Effector CD4-positive, alpha-beta T cell (primary cell): ENCODE results near the gene FOLR2.

Experiments used
- DNase-seq: peaks from one replicate; pipeline ENCODE4 v3.0.0-alpha.2; 2020

Gene FOLR2

DNA sequence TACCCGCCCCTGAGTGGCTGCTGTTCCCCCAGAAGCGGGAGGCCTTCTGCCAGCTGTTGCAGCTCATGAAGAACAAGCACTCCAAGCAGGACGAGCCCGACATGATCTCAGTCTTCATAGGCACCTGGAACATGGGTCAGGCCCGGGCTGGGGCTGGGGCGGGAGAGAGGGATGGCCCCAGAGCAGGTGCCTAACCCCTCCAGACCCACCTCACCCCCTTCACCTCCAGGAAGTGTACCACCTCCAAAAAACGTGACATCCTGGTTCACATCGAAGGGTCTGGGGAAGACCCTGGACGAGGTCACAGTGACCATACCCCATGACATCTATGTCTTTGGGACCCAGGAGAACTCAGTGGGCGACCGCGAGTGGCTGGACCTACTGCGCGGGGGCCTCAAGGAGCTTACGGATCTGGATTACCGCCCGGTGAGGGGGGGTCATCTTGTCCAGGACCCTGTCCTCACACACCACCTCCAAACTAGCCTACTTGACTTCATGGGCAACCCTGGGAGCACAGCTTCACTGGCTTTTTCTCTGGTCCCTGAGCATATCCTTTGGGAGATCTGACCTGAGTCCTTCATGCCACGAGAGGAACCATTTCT is 14.3 kb downstream of the FOLR2 start:
- DNase-seq = no peak

DNA sequence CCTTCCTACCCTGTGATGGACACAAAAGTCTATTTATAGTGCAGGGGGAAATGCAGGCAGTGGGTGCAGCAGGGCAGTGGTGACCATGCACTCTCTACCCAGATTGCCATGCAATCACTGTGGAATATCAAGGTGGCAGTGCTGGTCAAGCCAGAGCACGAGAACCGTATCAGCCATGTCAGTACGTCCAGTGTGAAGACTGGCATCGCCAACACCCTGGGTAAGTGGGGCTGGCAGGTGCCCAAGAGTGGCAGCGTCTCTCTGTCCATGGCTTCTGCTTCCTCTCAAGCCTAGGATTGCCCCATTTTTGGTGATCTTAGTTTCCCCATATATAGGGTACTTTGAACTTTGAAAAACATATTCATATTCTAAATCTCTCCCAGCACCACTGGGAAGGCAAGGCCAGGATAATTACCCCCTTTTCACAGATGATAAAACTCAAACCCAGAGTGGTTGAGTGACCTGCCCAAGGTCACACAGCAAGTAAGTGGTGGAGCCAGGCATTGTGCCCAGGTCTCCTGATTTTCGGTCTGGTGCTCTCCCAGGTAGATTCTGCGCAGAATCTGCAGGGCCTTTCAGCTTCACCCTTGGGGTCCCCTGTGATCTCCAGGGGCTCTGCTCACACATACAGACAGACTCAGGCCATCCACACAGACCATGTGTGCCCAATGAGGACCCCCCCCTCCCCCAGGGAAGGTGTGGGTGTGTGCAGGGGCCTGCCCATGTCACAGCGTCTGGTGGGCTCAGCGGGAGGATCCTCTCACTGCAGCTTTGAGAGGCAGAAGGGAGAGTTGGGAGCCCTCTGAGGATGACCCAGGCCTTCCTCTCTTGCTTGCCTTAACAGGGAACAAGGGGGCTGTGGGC is 15.0 kb downstream of the FOLR2 start:
- DNase-seq = no peak

DNA sequence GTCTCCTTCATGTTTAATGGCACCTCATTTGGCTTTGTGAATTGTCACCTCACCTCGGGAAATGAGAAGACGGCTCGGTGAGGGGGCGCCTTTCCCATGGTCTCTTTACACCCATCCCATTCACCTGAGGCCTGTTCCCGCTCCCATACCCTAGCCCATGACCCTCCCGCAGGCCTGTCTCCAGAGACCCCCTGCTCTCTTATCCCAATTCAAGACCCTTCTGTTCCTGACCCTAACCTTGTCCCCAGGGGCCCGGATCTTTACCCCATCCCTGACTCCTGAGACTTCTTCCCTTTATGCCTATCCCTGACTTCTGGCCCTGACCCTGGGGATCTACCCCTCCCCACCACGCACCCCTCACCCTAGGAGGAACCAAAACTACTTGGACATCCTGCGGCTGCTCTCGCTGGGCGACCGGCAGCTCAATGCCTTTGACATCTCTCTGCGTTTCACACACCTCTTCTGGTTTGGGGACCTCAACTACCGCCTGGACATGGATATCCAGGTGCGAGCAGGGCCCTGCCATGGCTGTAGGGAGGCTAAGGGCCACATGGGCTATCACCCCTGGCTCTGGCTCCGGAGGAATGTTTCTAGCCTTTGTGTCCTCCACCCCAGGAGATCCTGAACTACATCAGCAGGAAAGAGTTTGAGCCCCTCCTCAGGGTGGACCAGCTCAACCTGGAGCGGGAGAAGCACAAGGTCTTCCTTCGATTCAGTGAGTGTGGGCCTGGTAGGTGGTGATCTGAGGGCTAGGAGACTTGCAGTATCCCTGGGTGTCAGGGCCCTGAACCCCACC is 15.9 kb downstream of the FOLR2 start:
- DNase-seq = no peak

DNA sequence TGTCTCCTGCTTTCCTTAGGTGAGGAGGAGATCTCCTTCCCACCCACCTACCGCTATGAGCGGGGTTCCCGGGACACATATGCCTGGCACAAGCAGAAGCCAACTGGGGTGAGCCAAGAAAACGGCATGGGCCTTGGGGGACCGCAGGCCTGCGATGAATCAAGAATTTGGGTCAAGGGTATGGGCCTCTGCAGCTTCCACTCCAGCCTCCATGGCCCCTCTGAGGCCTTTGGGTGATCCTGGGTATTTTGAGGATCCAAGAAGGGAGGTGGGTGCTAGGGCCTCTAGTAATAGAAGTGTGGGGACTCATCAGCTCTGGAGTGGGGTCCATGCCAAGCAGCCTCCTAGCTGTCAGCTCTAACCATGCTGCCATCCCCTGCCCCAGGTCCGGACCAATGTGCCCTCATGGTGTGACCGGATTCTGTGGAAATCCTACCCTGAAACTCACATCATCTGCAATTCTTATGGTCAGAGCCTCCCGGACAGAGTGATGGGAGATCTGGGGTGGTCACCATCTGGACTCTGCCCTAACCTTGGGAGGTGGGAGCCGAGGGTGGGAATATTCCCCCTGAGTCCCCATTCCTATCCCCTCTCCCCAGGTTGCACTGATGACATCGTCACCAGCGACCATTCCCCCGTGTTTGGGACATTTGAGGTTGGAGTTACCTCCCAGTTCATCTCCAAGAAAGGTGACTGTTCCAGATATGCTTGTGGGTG is 16.6 kb downstream of the FOLR2 start:
- DNase-seq = no peak

DNA sequence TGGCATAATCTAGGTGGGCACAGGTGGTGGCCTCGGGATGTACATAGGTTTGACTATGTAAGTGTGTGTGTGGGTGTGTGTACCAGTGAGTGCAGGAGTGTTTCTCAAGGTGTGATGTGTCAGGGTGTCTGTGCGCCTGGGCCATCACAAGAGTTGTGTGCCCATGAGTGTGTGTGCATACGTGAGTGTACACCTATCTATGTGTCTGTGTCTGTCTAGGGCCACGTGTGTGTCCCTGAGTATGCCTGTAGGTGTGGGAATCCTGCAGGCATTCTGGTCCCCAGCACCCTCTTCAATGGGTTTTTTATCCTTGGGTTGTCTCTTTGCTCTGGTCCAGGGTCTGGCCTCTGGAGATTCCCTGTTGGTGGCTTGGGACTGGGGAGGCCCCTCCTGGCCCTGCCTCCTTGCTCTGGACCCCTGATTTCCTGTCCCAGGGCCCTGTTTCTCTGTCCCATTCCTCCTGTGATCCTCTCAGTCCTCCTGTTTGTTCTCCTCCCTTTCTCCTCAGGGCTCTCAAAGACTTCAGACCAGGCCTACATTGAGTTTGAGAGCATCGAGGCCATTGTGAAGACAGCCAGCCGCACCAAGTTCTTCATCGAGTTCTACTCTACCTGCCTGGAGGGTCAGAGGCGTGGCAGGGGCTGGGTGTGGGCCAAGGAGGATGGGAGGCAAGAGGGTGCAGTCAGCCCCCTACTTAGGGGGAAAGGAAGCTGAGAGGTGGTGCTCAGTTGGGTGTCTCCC is 17.3 kb downstream of the FOLR2 start:
- no peak for DNase-seq

DNA sequence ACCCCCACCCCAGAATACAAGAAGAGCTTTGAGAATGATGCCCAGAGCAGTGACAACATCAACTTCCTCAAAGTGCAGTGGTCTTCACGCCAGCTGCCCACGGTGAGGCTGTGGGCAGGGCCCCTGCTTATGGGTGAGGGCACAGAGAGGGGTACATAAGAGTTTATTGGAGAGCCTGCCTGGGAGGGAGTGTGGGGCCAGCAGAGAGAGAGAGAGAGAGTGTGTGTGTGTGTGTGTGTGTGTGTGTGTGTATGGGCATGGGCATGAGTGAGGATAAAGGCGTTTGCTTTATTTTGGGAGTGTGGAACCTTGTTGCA is 17.9 kb downstream of the FOLR2 start:
- DNase-seq = no peak

DNA sequence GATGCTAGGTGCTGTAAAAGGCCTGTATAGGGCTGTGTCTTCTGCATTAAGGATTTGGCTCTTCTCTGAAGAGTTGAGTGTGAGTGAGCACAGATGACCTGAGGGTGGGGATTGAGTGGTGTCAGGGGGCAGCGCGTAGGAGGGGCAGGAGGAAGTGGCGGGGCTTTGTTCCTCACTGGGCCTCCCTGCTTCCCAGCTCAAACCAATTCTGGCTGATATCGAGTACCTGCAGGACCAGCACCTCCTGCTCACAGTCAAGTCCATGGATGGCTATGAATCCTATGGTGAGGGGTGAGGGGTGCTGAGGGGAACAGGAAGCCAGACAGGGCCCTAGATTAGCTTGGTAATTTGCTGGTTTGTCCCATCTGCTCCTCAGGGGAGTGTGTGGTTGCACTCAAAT is 18.3 kb downstream of the FOLR2 start:
- no peak for DNase-seq

DNA sequence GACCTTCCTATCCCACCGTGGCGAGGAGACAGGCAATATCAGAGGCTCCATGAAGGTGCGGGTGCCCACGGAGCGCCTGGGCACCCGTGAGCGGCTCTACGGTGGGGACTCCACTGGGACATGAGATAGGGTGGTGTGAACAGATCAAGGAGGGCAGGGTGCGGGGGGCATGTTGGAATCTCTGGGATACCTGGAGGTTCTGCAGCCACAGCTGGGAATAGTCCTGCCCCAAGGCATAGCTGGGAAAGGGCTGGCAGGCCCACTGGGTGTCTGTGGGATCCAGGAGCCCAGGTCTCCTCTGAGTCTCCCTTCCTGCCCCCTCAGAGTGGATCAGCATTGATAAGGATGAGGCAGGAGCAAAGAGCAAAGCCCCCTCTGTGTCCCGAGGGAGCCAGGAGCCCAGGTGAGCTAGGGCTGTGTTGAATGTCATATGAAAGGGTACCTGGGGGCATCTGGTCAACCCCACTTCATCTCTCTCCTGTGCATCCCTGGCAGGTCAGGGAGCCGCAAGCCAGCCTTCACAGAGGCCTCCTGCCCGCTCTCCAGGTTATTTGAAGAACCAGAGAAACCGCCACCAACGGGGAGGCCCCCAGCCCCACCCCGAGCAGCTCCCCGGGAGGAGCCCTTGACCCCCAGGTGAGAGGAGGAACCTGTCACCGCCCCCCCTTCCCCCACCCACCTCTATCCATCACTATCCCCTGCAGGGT is 18.9 kb downstream of the FOLR2 start:
- no peak for DNase-seq

DNA sequence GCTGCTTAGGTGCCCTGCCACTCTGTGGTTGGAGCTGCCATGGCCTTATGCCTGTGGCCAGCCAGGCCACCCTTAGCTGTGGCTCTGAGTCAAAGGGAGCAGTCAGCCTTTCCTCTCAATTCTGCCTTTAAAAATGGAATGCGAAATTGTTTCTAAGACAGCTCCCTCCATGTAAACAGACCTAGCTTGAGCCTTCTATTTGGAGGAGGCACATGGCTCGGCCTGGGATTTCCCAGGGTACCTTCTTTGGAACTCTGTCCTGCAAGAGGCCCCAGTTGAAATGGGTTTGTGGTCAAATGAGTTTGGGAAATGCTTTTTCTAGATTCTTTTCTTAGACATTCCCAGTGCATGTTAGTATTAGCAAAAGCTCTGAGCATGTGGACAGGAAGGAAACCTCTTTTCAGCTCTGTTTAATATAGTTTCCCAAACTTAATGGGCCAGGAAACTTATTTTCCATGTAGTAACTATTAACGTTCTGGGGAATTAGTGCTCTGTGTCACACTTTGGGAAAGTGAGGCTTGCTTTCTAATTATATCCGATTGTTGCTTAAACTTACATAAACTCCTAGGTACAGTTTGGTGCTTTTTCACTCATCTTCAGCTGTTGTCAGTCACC is 19.6 kb downstream of the FOLR2 start:
- DNase-seq = no peak

DNA sequence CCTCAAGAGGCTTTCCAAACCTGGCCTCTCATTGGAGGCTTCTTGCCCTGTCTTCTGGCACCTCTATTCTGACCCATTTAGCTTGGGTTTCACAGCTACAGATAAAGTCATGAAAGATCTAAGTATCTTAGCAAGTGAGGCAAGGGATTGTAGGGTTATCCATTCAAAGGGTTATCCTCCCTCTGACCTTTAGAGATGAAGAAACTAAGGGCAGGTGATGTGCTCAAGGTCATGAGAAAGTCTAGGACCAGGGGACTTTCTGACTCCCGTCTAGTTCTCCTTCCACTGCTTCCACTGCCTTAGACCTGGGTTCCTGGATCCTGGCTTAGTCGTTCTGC is 20.1 kb downstream of the FOLR2 start:
- no peak for DNase-seq

DNA sequence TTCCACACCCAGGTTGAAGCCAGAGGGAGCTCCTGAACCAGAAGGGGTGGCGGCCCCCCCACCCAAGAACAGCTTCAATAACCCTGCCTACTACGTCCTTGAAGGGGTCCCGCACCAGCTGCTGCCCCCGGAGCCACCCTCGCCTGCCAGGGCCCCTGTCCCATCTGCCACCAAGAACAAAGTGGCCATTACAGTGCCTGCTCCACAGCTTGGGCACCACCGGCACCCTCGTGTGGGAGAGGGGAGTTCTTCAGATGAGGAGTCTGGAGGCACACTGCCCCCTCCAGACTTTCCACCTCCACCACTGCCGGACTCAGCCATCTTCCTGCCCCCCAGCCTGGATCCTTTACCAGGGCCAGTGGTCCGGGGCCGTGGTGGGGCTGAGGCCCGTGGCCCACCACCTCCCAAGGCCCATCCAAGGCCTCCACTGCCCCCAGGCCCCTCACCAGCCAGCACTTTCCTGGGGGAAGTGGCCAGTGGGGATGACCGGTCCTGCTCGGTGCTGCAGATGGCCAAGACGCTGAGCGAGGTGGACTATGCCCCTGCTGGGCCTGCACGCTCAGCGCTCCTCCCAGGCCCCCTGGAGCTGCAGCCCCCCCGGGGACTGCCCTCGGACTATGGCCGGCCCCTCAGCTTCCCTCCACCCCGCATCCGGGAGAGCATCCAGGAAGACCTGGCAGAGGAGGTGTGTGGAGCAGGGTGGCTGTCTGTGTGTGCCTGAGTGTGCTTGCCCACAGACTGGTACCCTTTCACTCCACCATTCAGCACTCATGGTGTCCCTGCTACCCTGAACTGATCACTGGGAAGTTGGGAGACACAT is 20.7 kb downstream of the FOLR2 start:
- DNase-seq = no peak

DNA sequence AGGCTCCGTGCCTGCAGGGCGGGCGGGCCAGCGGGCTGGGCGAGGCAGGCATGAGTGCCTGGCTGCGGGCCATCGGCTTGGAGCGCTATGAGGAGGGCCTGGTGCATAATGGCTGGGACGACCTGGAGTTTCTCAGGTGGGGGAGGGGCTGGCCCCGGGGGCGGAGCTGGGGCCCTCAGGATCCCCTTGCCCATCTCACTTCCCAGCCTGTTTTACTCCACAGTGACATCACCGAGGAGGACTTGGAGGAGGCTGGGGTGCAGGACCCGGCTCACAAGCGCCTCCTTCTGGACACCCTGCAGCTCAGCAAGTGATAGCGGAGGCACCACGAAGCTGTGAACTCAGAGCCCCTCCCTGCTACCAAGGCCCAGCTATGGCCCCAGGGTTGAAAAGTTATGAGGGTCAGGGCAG is 21.5 kb downstream of the FOLR2 start:
- peak; percentile 23 for DNase-seq

DNA sequence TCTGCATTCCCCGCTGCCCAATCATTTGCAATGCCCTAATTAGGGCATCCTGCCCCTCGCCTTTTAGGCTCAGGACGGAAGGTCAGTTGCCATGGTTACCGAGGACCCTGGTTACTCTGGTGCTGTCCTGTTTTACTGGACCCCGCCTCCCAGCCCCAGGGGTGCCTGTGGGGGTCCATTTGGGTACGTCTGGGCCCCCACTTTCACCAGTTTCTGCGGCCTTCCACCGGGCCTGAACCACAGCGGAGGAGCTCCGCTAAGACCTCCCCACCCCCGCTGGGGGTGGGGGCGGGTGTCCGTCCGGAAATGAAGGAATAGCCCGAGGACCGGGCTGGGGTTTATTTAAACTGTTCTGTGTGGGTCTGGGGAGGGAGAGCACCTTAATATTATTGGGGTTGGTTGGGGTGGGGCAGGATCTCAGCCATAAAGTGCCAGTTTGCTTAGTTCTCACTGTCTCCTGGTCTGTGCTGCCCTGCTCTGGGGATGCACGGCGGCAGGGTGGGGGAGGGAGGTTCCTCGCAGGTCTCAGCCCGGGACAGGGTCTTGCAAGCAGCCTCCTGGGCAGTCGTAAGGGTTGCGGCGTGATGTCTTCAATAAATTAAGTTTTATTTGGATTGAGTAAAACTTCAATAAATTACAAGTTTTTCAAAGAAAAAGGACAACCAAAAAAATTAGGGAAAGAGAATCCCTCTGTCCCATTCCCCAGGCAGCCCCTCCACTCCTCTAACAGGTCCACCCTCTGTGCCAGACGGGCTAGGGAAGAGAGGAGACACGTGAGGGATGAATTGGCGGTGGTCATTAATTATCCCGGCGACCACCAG is 22.1 kb downstream of the FOLR2 start:
- DNase-seq = no peak

DNA sequence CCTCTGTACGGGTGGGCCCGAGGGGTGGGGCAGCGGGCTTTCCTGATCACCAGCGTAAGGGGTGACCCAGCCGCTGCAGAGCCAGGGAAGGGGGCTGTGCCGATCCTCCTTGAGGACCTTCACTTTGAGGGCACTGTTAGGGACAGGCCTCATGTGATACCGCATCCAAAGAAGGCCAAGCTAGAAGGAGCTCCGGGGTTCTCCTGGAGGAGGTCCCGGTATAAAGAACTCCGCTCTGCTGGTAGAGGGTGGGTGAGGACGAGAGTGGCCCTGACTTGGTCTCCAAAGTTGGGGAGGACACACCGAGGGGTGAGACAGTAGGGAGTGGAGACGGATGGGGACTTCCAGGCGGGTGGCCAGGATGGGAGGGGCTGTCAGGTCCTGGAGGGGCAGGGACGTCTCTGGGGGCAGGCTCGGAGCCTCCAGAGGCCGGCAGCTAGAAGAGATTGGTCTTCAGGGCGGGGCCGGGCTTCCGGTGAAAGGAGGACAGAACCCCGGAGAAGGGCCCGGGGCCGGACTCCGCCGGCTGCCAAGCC is 22.8 kb downstream of the FOLR2 start:
- no peak for DNase-seq

DNA sequence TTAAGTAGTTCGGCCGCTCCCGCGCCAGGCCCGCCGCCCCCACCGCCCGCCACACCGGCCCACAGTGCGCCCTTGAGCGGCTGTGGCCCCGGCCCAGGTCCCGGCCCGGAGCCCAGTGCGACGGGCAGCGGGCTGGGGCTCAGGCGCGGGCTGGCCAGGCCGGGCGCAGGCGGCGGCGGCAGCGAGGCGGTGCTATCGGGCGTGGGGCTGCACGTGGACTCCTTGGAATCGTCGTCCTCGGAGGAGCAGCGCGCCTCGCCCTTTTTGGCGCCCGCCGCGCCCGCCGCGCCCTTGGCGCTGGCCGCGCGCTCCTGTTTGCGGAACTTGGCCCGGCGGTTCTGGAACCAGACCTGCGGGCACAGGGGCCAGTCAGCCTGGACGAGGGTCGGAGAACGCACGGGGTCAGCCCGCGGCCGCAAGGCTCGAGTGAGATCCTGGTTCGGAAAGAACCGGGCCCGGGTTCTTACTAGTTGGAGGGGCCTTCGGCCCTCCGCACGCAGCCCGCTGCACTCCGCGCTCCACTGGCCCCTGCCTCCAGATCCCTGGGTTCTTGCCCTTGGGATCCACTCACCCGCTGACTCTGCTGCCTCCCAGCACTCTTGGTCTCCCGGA is 23.4 kb downstream of the FOLR2 start:
- DNase-seq = no peak

DNA sequence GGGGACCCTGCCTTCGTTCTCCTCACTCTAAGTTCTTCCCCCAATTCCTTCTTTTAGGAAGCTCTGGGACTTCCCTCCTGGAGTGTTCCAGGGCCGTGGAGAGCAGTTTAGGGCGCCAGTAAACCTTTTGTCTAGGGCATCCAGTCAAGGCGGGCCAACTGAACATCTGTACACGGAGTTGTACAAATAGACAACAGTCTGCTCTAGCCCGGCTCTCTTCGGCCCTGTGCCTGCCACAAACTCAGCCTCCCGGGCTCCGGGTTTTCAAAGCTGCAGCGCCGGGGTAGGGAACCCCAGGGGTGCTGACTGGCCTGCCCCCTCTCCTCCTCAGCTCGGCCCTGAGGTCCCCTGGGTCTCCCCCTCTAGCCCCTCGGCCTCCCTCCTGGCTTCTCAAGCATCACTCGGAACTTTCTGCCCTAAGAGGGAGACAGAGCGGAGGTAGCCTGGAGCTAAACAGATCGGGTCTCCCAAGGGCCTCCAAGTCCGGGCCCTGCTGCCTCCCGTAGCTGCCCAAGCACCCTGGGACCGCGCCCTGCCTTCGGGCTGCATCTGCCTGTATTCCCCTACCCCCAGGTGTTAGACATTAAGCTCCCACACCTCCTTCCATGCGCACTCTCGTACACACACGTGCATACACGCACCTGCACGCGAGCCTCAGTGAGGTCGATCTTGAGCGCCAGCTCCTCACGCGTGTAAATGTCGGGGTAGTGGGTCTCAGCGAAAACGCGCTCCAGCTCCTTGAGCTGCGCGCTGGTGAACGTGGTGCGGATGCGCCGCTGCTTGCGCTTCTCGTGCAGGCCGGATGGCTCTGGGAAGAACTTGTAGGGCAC is 24.1 kb downstream of the FOLR2 start:
- DNase-seq = no peak

DNA sequence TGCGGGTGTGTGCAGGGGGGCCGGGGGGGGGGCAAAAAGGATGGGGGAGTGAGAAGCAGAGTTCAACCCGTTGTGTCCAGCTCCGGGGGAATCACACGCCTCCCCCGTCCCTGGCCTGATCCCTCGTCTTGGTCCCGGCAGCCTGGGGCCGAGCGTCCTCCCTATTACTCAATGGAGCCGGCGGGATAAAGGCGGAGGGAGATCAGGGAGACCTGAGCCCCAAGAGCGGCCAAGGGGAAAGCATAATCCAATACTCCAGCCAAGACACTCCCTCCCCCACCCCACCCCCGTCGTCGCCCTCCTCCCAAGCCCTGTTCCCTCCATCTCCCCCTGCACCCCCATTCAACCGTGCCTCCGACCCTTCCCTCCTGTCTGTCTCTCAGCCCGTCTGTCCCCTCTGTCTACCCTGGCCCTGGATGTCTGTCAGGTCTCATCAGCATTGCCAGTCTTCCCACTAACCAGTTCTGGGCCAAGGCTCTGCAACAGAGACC is 24.7 kb downstream of the FOLR2 start:
- no peak for DNase-seq

DNA sequence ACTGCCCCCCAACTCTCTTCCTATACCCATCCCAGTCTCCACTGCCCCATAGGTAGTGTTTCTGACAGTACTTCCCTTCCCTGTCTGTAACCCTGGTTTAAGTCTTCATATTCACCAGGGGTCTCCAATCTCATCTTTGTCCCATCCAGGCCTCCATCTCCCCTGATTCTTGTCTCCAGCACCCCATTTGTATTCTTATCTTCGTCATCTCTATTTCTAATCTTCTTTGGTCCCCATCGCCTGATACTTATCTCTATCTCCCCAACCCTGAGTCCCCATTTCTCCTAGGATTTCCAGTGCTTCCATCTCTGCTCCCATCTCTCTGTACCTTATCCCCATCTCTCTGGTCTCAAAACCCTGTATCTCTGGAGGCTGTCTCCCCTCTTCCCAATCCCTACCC is 25.5 kb downstream of the FOLR2 start:
- DNase-seq = no peak
